Aorta (tissue), 5 donors: Measurements from ENCODE around the gene TMCC3. TPM values are rescaled to one million over a fixed set of nuclear protein-coding genes. Genes with fewer than 3 reads are reported as not detected.

ENCODE experiments used
- ATAC-seq: fragments of 200-7000 bp; cut with Tn5 transposase; one replicate; pipeline ENCODE4 v1.9.1; 2022; ENCODE audit warnings: moderate library complexity; ENCODE audit not compliant: low FRiP score
- DNase-seq, 2 donors: peaks; one replicate each; pipeline ENCODE4 v3.0.0-alpha.2; 2020
- H3K27ac ChIP-seq, 2 donors: one replicate each; pipeline ENCODE4 v1.5.1; 2013; ENCODE audit warnings: low read length in 2 of 2, mild to moderate bottlenecking in 2 of 2, moderate library complexity in 2 of 2, control low read depth in 1 of 2, inconsistent platforms in 1 of 2, low read depth in 1 of 2
- H3K27me3 ChIP-seq, 2 donors: one replicate each; pipeline ENCODE4 v1.6.1; 2013; ENCODE audit warnings: control low read depth in 1 of 2, low read length in 1 of 2, mild to moderate bottlenecking in 1 of 2, moderate library complexity in 1 of 2; ENCODE audit not compliant: insufficient read depth in 2 of 2, control insufficient read depth in 1 of 2
- H3K36me3 ChIP-seq, 2 donors: one replicate each; pipeline ENCODE4 v1.6.1; 2013; ENCODE audit warnings: control low read depth in 1 of 2, low read length in 1 of 2, mild to moderate bottlenecking in 1 of 2; ENCODE audit not compliant: insufficient read depth in 2 of 2, control insufficient read depth in 1 of 2
- H3K4me1 ChIP-seq, 2 donors: one replicate each; pipeline ENCODE4 v1.6.1; 2013; ENCODE audit warnings: low read length in 2 of 2, control low read depth in 1 of 2, mild to moderate bottlenecking in 1 of 2, moderate library complexity in 1 of 2; ENCODE audit not compliant: insufficient read depth in 2 of 2, control insufficient read depth in 1 of 2
- H3K4me3 ChIP-seq, 2 donors: one replicate each; pipeline ENCODE4 v1.5.1; 2013; ENCODE audit warnings: low read length in 2 of 2, control low read depth in 1 of 2, mild to moderate bottlenecking in 1 of 2
- H3K9me3 ChIP-seq: one replicate; pipeline ENCODE4 v1.6.1; 2013; ENCODE audit warnings: mild to moderate bottlenecking, low read length; ENCODE audit not compliant: control insufficient read depth
- WGBS, 2 donors: extraction: QIAGEN DNeasy Blood & Tissue Kit; methylation state at CpG; one replicate each; pipeline ENCODE4 v1.1.7; 2013; 5-methylcytosine and 5-hydroxymethylcytosine counted together
- intact Hi-C, 2 donors: fragments of 100-400 bp; cut with DNase I; formaldehyde crosslinking; loops; one replicate each; pipeline versions ENCODE4 v1.14.2 to v1.15.0; 2022
- microRNA-seq, 2 donors: library from miRNA; unstranded; fragments of <30 nt; microRNA quantifications; one replicate each; pipeline ENCODE4 v1.2.0, GENCODE V29; 2020
- polyA plus RNA-seq, 2 donors: library from polyadenylated mRNA; stranded (reverse); fragments of 200-250 nt; gene quantifications; one replicate each; pipeline ENCODE4 v1.2.3, GENCODE V29; 2013
- total RNA-seq, 2 donors: library from RNA; stranded (reverse); fragmentation: NEBNext Ultra II Directional; extraction: Animal tissue kit (Norgen Biotek cat#: 25700); gene quantifications; one replicate each; pipeline ENCODE4 v1.2.1, GENCODE V29; 2021
- donor health status: healthy with polysubstance abuse.
- donor health status: Bipolar disorder and iron deficiency.
- donor health status: DM: no; HTN: no; CAD: no.
- donor health status: DM: no; HTN: no; CAD: no.
- donor health status: DM: yes; HTN: yes; CAD: no.

Gene TMCC3
- total and polyA plus RNA-seq, 4 donors, result 0.74 to 16.8 (median 12.5) TPM

- Histone ChIP-seq H3K9me3 (no peaks in the 10 kb centered on the region), H3K27me3 (no peaks in the 10 kb centered on the region), H3K4me3 (no peak overlapping the region), H3K4me1 (no peaks in the 10 kb centered on the region), H3K27ac (no peak overlapping the region), H3K36me3 (no peaks in the 10 kb centered on the region)
- no peak for DNase-seq
- WGBS, 2 donors, result 78 to 85% methylated on average over 14 of the region's 14 CpGs
- ATAC-seq, result no peak
- intact Hi-C loops, result no loop called here
Observed at GRCh38 chr12:94534774-94535509, 115.4 kb downstream of the TMCC3 start.

- WGBS, 2 donors, result 94 to 95% methylated on average over 6 of the region's 6 CpGs
- H3K27me3 ChIP-seq, result no peaks in the 10 kb centered on the region
- no peak overlapping the region for H3K4me3 ChIP-seq
- DNase-seq (no peak), ATAC-seq (no peak)
- H3K36me3 ChIP-seq, result no peaks in the 10 kb centered on the region
- no peaks in the 10 kb centered on the region for H3K9me3 ChIP-seq
- H3K27ac ChIP-seq, result no peak overlapping the region
- no peaks in the 10 kb centered on the region for H3K4me1 ChIP-seq
- intact Hi-C loops, result no loop called here
Observed at GRCh38 chr12:94534278-94534677, 116.1 kb downstream of the TMCC3 start.

GRCh38 chr12:94532490-94533422 lies 117.6 kb downstream of the TMCC3 start:
- ATAC-seq (peak; percentile 84), DNase-seq (peak; percentile 79 to 87)
- Histone ChIP-seq H3K36me3 (no peaks in the 10 kb centered on the region), H3K27ac (no peak overlapping the region), H3K4me1 (no peaks in the 10 kb centered on the region), H3K4me3 (no peak overlapping the region), H3K9me3 (no peaks in the 10 kb centered on the region), H3K27me3 (no peaks in the 10 kb centered on the region)
- 31 to 32% methylated on average over 16 of the region's 16 CpGs for WGBS, 2 donors
- intact Hi-C loops, result loop anchor here (2.0 kb wide), 1 partner anchor 398 kb away; no protein-coding TSS in a partner anchor

- Histone ChIP-seq H3K9me3 (no peaks in the 10 kb centered on the region), H3K4me3 (no peak overlapping the region), H3K4me1 (no peaks in the 10 kb centered on the region), H3K36me3 (no peaks in the 10 kb centered on the region), H3K27ac (no peak overlapping the region), H3K27me3 (no peaks in the 10 kb centered on the region)
- intact Hi-C loops, result no loop called here
- 89% methylated on average over 6 of the region's 6 CpGs for WGBS, 2 donors
- ATAC-seq (no peak), DNase-seq (no peak)
Observed at GRCh38 chr12:94531196-94531720, 119.1 kb downstream of the TMCC3 start.

GRCh38 chr12:94525951-94526350 lies 124.4 kb downstream of the TMCC3 start:
- H3K9me3 ChIP-seq, result no peaks in the 10 kb centered on the region
- H3K4me3 ChIP-seq, result no peak overlapping the region
- ATAC-seq (no peak), DNase-seq (no peak)
- no peaks in the 10 kb centered on the region for H3K4me1 ChIP-seq
- WGBS, 2 donors, result 45 to 51% methylated on average over 2 of the region's 2 CpGs
- H3K27me3 ChIP-seq, result no peaks in the 10 kb centered on the region
- H3K27ac ChIP-seq, result no peak overlapping the region
- no peaks in the 10 kb centered on the region for H3K36me3 ChIP-seq
- intact Hi-C loops, result no loop called here

Small RNAs within 50 kb of the gene (microRNA-seq; reads per million reads assigned to microRNA genes)
- 0 reads per million in 2 donors for gene MIR5700

Other genes with a start within 250 kb of the TMCC3 start
- gene CEP83, start 190.7 kb downstream of the TMCC3 start, total RNA-seq, result 10 to 100 TPM; 16.5 to 17.1 TPM
- 1 to 10 TPM; 3.9 to 5.6 TPM for gene CEP83, start 190.7 kb downstream of the TMCC3 start, polyA plus RNA-seq